Measurements from ENCODE around the gene LDB3.

LDB3 gene

GRCh38 chr10:86692023-86692514 is 23.8 kb downstream of the LDB3 start:
- no peak for TF ChIP-seq CTCF (conservative IDR thresholded peaks at IDR 0.05; ENCODE audit: low read depth, low read length)
- no peak overlapping the region for H3K4me3 ChIP-seq (ENCODE audit: low read length)
- no peak for DNase-seq (ENCODE audit: low read depth)

- TF ChIP-seq CTCF (conservative IDR thresholded peaks at IDR 0.05; ENCODE audit: low read depth, low read length): no peak
- no peak overlapping the region for H3K4me3 ChIP-seq (ENCODE audit: low read length)
- no peak for DNase-seq (ENCODE audit: low read depth)
Observed at GRCh38 chr10:86692664-86693063, 24.4 kb downstream of the LDB3 start.

- no peak overlapping the region for H3K4me3 ChIP-seq (ENCODE audit: low read length)
- no peak for DNase-seq (ENCODE audit: low read depth)
- TF ChIP-seq CTCF (conservative IDR thresholded peaks at IDR 0.05; ENCODE audit: low read depth, low read length): no peak
Observed at GRCh38 chr10:86693275-86693674, 25.0 kb downstream of the LDB3 start.

GRCh38 chr10:86693721-86694369 is 25.5 kb downstream of the LDB3 start:
- no peak overlapping the region for H3K4me3 ChIP-seq (ENCODE audit: low read length)
- TF ChIP-seq CTCF (conservative IDR thresholded peaks at IDR 0.05; ENCODE audit: low read depth, low read length): peak; percentile 85
- no peak for DNase-seq (ENCODE audit: low read depth)

GRCh38 chr10:86698207-86698940 is 30.1 kb downstream of the LDB3 start:
- TF ChIP-seq CTCF (conservative IDR thresholded peaks at IDR 0.05; ENCODE audit: low read depth, low read length): no peak
- DNase-seq (ENCODE audit: low read depth): no peak

GRCh38 chr10:86699125-86699524 is 30.8 kb downstream of the LDB3 start:
- no peak for DNase-seq (ENCODE audit: low read depth)
- H3K4me3 ChIP-seq (ENCODE audit: low read length): no peak overlapping the region
- no peak for TF ChIP-seq CTCF (conservative IDR thresholded peaks at IDR 0.05; ENCODE audit: low read depth, low read length)

More at GRCh38 chr10:86698207-86698940, 30.1 kb downstream of the LDB3 start:
- H3K4me3 ChIP-seq (ENCODE audit: low read length): no peak overlapping the region

- no peak for DNase-seq (ENCODE audit: low read depth)
- TF ChIP-seq CTCF (conservative IDR thresholded peaks at IDR 0.05; ENCODE audit: low read depth, low read length): no peak
- H3K4me3 ChIP-seq (ENCODE audit: low read length): no peak overlapping the region
Observed at GRCh38 chr10:86699541-86699940, 31.2 kb downstream of the LDB3 start.
